ENCODE data around the gene PRC1.

The PRC1 gene

DNA sequence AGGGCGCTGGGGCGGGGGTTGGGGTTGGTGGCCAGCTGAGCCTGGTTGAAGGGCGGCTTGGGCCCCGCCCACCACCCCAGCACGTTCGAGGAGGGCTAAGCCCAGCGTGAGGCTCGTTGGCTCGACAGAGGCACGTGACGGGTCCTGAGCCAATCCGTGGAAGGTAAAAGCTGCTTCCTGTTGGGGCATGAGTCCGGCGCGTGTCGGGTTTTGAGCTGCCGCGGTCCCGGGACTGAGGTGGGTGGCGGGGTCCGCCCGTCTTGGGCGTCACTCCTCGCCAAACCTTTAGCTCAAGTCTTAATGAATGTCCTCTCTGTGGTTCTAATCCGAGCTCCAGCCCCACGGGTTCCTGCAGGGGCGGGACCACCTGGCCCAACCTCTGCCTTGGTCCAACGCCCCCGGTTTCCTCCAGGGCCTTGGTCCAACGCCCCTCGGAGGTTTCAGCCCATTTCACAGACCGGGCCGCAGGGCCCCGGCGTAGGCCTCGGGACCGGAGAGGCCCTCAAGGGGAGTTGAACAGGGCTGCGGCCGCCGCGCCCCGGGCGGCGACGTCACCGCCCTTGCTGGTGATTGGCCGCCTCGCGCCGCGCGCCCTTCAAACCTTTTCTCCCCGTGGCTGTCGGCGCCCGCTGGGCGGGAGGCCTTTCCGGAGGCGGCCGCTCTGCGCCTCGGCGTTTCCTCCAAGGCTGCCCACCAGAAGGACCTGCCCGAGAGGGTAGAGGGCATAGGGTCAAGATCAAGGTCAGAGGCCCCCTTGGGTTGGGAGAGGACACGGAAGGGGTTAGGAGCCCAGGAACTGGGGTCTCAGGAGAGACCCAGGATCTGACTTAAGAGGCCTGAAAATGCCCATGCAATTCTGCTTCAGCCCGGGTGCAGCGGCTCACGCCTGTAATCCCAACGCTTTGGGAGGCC lies 39.4 kb downstream of the PRC1 start, which contains the start of gene RCCD1:
Gene RCCD1 (plus strand): TSS at position 173 of the 912 bp plus-strand sequence. CDS start 1,851 bp downstream, outside the sequence.
- DNase-seq = peak; percentile 83

- DNase-seq = no peak
Measured at GRCh38 chr15:90953947-90954711, 40.2 kb downstream of the PRC1 start.

GRCh38 chr15:90952901-90953677 lies 41.2 kb downstream of the PRC1 start:
- no peak for DNase-seq

GRCh38 chr15:90950676-90951075 lies 43.7 kb downstream of the PRC1 start:
- no peak for DNase-seq

DNA sequence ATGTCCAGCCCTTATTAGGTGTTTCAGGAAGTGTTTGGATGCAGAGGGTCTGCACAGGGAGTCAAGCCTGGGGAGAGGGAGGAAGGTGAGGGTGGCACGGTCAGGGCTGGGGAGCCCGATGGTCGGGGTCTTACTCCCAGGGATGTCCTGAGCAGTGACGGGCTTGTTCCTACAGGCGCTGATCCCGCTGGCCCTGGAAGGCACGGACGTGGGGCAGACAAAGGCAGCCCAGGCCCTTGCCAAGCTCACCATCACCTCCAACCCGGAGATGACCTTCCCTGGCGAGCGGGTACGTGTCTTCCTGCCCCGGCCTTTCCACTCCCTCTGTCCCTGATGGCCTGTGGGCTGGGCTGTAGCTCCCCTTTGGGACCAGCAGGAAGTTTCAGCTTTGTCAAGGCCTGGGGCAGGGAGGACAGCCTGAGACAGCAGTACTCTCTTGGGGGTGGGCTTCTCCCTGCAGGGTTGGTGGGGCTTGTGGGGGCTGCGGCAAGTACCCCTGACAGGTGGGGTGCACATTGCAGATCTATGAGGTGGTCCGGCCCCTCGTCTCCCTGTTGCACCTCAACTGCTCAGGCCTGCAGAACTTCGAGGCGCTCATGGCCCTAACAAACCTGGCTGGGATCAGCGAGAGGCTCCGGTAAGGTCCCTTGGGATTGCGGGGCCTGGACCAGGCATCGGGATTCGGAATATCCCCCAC lies 44.2 kb downstream of the PRC1 start:
- no peak for DNase-seq

- no peak for DNase-seq
Measured at GRCh38 chr15:90948506-90948905, 45.8 kb downstream of the PRC1 start.

DNA sequence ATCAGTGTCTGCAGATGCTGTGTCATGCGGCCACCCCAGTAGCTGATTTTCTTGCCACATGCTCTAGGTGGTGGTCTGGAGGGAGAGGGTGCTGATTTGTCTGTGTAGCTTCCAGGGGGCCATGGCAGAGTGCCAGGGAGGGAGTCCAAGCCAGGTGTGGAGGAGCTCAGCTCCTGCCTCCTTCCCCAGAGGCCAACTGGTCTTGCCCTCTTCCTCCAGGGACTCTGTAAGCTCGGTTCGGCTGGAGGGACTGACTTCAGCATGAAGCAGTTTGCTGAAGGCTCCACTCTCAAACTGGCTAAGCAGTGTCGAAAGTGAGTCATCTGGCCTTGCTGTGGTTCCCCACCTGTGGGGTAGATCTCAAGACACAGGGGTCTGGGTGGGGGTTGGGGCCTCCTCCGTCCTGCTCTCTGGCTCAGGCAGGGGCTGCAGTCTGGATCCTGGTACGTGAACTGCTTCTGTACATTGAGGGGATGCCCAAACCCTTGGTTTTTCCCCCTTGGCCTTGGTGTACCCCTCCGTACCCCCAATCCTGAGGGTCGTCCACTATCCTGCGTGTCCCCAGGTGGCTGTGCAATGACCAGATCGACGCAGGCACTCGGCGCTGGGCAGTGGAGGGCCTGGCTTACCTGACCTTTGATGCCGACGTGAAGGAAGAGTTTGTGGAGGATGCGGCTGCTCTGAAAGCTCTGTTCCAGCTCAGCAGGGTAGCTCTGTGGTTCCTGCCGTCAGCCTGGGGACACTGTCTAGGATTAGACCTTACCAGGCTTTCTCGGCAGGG lies 46.6 kb downstream of the PRC1 start:
- no peak for DNase-seq

GRCh38 chr15:90946941-90947576 lies 47.3 kb downstream of the PRC1 start:
- no peak for DNase-seq

DNA sequence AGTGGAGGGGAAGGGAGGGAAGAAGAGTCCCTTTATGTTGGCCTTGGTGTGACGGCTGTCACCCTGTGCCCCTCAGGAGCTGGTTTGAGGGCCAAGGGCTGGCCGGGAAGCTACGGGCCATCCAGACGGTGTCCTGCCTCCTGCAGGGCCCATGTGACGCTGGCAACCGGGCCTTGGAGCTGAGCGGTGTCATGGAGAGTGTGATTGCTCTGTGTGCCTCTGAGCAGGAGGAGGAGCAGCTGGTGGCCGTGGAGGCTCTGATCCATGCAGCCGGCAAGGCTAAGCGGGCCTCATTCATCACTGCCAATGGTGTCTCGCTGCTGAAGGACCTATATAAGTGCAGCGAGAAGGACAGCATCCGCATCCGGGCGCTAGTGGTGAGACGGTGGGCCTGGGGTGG lies 47.8 kb downstream of the PRC1 start:
- DNase-seq = no peak

DNA sequence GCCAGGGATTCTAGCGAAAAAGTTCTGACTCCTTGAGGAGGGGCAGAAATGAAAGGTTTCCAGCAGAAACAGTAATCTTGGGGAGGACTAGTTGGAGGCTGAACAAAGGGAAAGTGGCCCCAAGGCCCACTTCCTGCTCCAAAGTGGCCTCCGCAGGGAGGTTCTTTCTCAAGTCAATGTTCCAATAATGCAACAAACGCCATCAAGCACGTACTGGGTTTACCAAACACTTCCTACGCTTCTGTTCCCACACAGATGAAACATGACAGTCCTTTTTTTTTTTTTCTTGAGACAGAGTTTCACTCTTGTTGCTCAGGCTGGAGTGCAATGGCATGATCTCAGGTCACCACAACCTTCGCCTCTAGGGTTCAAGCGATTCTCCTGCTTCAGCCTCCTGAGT lies 49.2 kb downstream of the PRC1 start:
- DNase-seq = no peak

- DNase-seq = no peak
Measured at GRCh38 chr15:90942354-90943120, 51.8 kb downstream of the PRC1 start.

DNA sequence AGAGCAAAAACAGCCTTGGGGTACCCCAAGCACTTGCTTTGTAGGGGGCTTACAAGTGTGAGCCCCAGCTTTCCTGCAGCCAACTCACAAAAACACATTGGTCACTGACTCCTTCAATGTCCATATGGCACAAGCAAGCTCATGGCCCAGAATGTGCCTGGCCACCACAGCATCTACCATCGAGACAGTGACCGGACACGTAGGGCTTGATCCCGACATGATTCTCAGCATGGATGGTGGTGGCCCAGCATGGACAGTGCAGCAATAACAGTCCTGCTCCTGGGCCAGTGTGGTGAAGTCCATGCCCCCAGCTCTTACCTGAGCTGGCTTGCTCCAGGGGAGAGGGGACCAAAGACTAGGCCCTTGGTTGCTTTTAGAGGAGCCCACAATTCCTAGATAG lies 53.3 kb downstream of the PRC1 start:
- DNase-seq = no peak

- no peak for DNase-seq
Measured at GRCh38 chr15:90939756-90940155, 54.6 kb downstream of the PRC1 start.

- no peak for DNase-seq
Measured at GRCh38 chr15:90938261-90938660, 56.1 kb downstream of the PRC1 start.

- no peak for DNase-seq
Measured at GRCh38 chr15:90936823-90937222, 57.5 kb downstream of the PRC1 start.

DNA sequence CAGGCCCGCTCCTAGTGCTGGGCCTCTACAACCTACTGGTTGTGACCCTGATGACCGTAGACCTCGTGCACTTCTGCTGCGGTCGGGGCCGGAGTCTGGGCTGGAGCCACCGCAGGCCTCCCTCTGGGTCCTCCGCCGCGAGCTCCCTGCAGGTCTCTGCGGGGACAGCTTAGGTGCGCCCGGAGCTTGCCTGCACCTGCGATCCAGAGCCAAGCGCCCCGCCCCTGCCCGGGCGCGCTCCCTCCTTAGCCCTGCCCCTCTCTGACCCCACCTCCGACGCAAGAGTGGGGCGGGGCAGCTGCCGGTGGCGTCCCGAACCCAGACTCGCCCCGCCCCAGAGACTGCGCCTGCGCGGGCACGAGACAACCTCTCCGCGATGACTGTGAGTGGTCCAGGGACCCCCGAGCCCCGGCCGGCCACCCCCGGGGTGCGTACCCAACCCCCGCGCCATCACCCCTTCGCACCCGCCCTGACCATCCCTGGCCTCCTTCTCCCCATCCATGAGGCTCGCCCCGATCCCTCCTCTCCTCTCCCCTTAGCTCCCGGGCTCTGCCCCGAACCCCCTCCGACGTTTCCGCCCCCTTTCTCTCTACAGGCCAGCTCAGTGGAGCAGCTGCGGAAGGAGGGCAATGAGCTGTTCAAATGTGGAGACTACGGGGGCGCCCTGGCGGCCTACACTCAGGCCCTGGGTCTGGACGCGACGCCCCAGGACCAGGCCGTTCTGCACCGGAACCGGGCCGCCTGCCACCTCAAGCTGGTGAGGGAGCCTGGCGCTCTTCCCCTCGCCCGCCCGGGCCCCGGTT lies 59.2 kb downstream of the PRC1 start, which contains the start of gene UNC45A:
Gene UNC45A (plus strand): TSS at position 337 of the 803 bp plus-strand sequence. CDS start 40 bp downstream, at position 377.
- peak; percentile 96 for DNase-seq

- DNase-seq = peak; percentile 85
Measured at GRCh38 chr15:90934256-90934948, 59.9 kb downstream of the PRC1 start.

- no peak for DNase-seq
Measured at GRCh38 chr15:90933301-90933700, 61.0 kb downstream of the PRC1 start.

GRCh38 chr15:90932660-90932991 lies 61.7 kb downstream of the PRC1 start:
- DNase-seq = no peak
